HepG2 (cell line): ENCODE results near the gene ITPK1. TPM values are rescaled to one million over a fixed set of nuclear protein-coding genes. Genes with fewer than 3 reads are reported as not detected.
A peak's percentile ranks its signal among the peaks of the same experiment; 100 is the strongest.

ENCODE experiments used
- BCLAF1 ChIP-seq: fragments of 450-650 bp; IDR thresholded peaks from 2 replicates; pipeline ENCODE4 v1.6.1; 2017; ENCODE audit warnings: mild to moderate bottlenecking
- CENPT ChIP-seq: sonication (generic); formaldehyde crosslinking; IDR thresholded peaks from 2 replicates; pipeline ENCODE4 v1.8.0; 2022; ENCODE audit warnings: low read depth, mild to moderate bottlenecking, moderate library complexity, missing genetic modification reagents
- ETV6 ChIP-seq: sonication (generic); formaldehyde crosslinking; conservative IDR thresholded peaks from 2 replicates; pipeline ENCODE4 v1.4.0; 2020; ENCODE audit warnings: missing genetic modification reagents
- KLF11 ChIP-seq: IDR thresholded peaks from 2 replicates; pipeline ENCODE4 v1.6.1; 2016; ENCODE audit warnings: missing compliant biosample characterization
- LCORL ChIP-seq, 2 experiments: fragments of 450-650 bp in 1 of 2; sonication (generic) in 1 of 2; formaldehyde crosslinking in 1 of 2; IDR thresholded peaks; 2 replicates each; pipeline versions ENCODE4 v1.5.0 to v1.6.1; 2017 to 2020; ENCODE audit warnings: antibody characterized with exemption in 1 of 2, missing genetic modification reagents in 1 of 2
- MBNL3 ChIP-seq: fragments of 250-450 bp; sonication (Bioruptor Pico); conservative IDR thresholded peaks from 2 replicates; pipeline ENCODE4 v1.8.0; 2022; ENCODE audit warnings: mild to moderate bottlenecking, inconsistent platforms
- MEIS1 ChIP-seq: sonication (generic); formaldehyde crosslinking; IDR thresholded peaks from 2 replicates; pipeline ENCODE4 v1.9.0; 2021; ENCODE audit warnings: mild to moderate bottlenecking, missing genetic modification reagents, moderate library complexity, borderline replicate concordance
- NR1H2 ChIP-seq: sonication (generic); formaldehyde crosslinking; IDR thresholded peaks from 2 replicates; pipeline ENCODE4 v1.8.1; 2022; ENCODE audit warnings: low read depth, missing genetic modification reagents, borderline replicate concordance
- POLR2AphosphoS2 ChIP-seq: IDR thresholded peaks from 2 replicates; pipeline ENCODE4 v1.6.1; 2011; ENCODE audit warnings: low read depth, low read length, improper control_type of control experiment
- PRDM4 ChIP-seq: sonication (generic); formaldehyde crosslinking; IDR thresholded peaks from 2 replicates; pipeline ENCODE4 v1.9.0; 2021; ENCODE audit warnings: missing genetic modification reagents, borderline replicate concordance
- PTBP1 ChIP-seq: fragments of 200-400 bp; formaldehyde crosslinking; IDR thresholded peaks from 2 replicates; pipeline ENCODE4 v1.6.1; 2018; ENCODE audit warnings: low read length, low read depth; ENCODE audit not compliant: poor library complexity, severe bottlenecking
- RFX1 ChIP-seq: fragments of 450-650 bp; IDR thresholded peaks from 2 replicates; pipeline ENCODE4 v1.6.1; 2017
- RNF2 ChIP-seq: fragments of 450-650 bp; conservative IDR thresholded peaks from 2 replicates; pipeline ENCODE4 v1.6.1; 2016; ENCODE audit warnings: low read depth
- SAP130 ChIP-seq: IDR thresholded peaks from 2 replicates; pipeline ENCODE4 v1.6.1; 2016; ENCODE audit warnings: low read depth
- SATB2 ChIP-seq: sonication (generic); formaldehyde crosslinking; IDR thresholded peaks from 2 replicates; pipeline ENCODE4 v1.5.0; 2020; ENCODE audit warnings: missing genetic modification reagents
- TP53 ChIP-seq: sonication (generic); formaldehyde crosslinking; conservative IDR thresholded peaks from 2 replicates; pipeline ENCODE4 v1.4.0; 2020; ENCODE audit warnings: missing genetic modification reagents
- TSC22D2 ChIP-seq: sonication (generic); formaldehyde crosslinking; IDR thresholded peaks from 2 replicates; pipeline ENCODE4 v1.5.1; 2020; ENCODE audit warnings: missing genetic modification reagents, mild to moderate bottlenecking, borderline replicate concordance
- ZBTB7A ChIP-seq: sonication (generic); formaldehyde crosslinking; IDR thresholded peaks from 2 replicates; pipeline ENCODE4 v1.8.0; 2022; ENCODE audit warnings: mild to moderate bottlenecking, missing genetic modification reagents
- ZC3H4 ChIP-seq: sonication (generic); formaldehyde crosslinking; IDR thresholded peaks from 2 replicates; pipeline ENCODE4 v1.4.0; 2020; ENCODE audit warnings: missing genetic modification reagents, borderline replicate concordance
- ZIK1 ChIP-seq: sonication (generic); formaldehyde crosslinking; IDR thresholded peaks from 2 replicates; pipeline ENCODE4 v1.5.0; 2020; ENCODE audit warnings: mild to moderate bottlenecking, low read depth, missing genetic modification reagents, borderline replicate concordance
- ZNF337 ChIP-seq: sonication (generic); formaldehyde crosslinking; IDR thresholded peaks from 2 replicates; pipeline ENCODE4 v1.5.1; 2020; ENCODE audit warnings: missing genetic modification reagents, low read depth, mild to moderate bottlenecking, borderline replicate concordance
- ZNF614 ChIP-seq: IDR thresholded peaks from 2 replicates; pipeline ENCODE4 v1.6.1; 2018; ENCODE audit warnings: missing biosample characterization, missing genetic modification reagents, inconsistent platforms, borderline replicate concordance
- ZNF678 ChIP-seq: sonication (generic); formaldehyde crosslinking; IDR thresholded peaks from 2 replicates; pipeline ENCODE4 v1.4.0; 2020; ENCODE audit warnings: mild to moderate bottlenecking, missing genetic modification reagents
- ZNF800 ChIP-seq: sonication (generic); formaldehyde crosslinking; IDR thresholded peaks from 2 replicates; pipeline ENCODE4 v1.4.0; 2020; ENCODE audit warnings: missing genetic modification reagents
- polyA plus RNA-seq, 8 experiments: library from polyadenylated mRNA; depleted of rRNA in 3 of 8; stranded (reverse) in 7 of 8; unstranded in 1 of 8; fragments of >200 nt; fragmentation: Illumina TruSeq in 4 of 8; extraction: Trizol in 4 of 8; gene quantifications; 2 replicates each; pipeline versions ENCODE4 v1.2.1 to v1.2.3, GENCODE V29; 2011 to 2016; ENCODE audit warnings: low read depth in 4 of 8, missing spikeins in 1 of 8, mixed read lengths in 1 of 8; ENCODE audit not compliant: insufficient read depth in 1 of 8
- total RNA-seq, 5 experiments: library from RNA; depleted of rRNA; stranded (reverse); fragments of >200 nt; fragmentation: Illumina TruSeq; extraction: Trizol; gene quantifications; 2 replicates each; pipeline ENCODE4 v1.2.3, GENCODE V29; 2016; ENCODE audit warnings: low read depth in 1 of 5

ITPK1 gene
- total and polyA plus RNA-seq, 2 of the 13 experiments (the other 11 are each of a cell fraction or from before 2014, with no cell fraction given): 20.5 to 47.5 TPM

DNA sequence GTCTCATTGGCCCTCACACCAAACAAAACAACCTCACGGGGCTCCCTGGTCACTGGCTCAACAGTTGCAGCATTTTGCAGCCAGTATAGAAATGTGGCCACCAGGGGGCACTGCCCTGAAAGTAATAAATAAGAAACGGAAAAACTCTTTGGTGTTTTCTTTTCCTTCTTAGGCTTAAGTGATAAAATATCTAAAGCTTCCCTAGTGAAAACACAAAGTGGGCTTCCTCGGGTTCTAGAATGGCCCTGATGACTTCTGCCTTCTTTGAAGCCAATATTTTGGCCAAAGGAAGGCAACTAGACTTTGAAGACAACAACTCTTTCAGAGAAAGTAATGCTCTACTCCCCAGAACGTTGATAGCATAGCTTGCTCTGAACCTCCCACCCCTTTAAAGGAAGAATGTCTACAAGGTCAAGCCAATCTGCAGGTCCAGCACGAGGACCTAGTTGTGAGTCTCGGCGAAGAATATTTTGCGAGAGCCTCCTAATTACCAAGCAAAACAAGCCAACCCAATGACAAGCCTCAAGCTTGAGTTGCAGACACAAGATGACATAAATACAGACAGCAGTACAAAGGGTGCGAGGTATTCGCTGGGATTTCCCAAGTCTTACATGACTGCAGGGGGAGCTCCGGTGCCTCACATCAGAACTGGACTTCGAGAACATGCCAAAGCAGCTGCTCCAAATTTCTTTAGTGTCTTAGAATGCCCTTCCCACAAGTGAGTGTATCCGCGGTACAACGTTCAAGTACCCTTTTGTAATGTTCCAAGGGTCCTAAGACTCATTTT lies 2.6 kb downstream of the ITPK1 start (continued):
- TF ChIP-seq ZNF337 (CRISPR knock-in tag) (0 out of 2 replicates have a peak, but pooled peaks have one; percentile 41), ETV6 (CRISPR knock-in tag) (no peak), BCLAF1 (no peak), TSC22D2 (CRISPR knock-in tag) (no peak), TP53 (CRISPR knock-in tag) (no peak), NR1H2 (no peak), ZC3H4 (CRISPR knock-in tag) (no peak), ZBTB7A (no peak), POLR2AphosphoS2 (no peak), SAP130 (CRISPR knock-in tag) (peak; percentile 67; the same call in 1 of the 2 replicates), RFX1 (no peak), ZNF678 (CRISPR knock-in tag) (no peak), ZNF614 (CRISPR knock-in tag) (no peak), ZNF800 (CRISPR knock-in tag) (no peak), ZIK1 (no peak), CENPT (CRISPR knock-in tag) (no peak), SATB2 (CRISPR knock-in tag) (no peak), MBNL3 (CRISPR knock-in tag) (no peak), PTBP1 (no peak), MEIS1 (CRISPR knock-in tag) (no peak), PRDM4 (CRISPR knock-in tag) (no peak), KLF11 (CRISPR knock-in tag) (no peak), LCORL (IDR thresholded peaks at IDR 0.05) (no peak), LCORL (CRISPR knock-in tag; IDR thresholded peaks at IDR 0.05) (no peak), RNF2 (no peak)
